IMR-90 (cell line): ENCODE measurements around the gene SEL1L. TPM values are rescaled to one million over a fixed set of nuclear protein-coding genes. Genes with fewer than 3 reads are reported as not detected.

Experiments
- ATAC-seq: fragments of 200-7000 bp; cut with Tn5 transposase; 2 replicates; pipeline ENCODE4 v1.9.1; 2020; ENCODE audit warnings: low read depth, mild to moderate bottlenecking, moderate library complexity
- BruUV-seq: library from RNA; stranded (reverse); fragments of 400-500 nt; replicated peaks from 2 replicates; lab custom pipeline; 2021; lab: Mats Ljungman, UMichigan
- CTCF ChIA-PET: fragments of 300-600 bp; formaldehyde crosslinking; extraction: SDS; loops from one replicate; lab custom pipeline; 2021; ENCODE audit warnings: antibody characterized with exemption; lab: Yijun Ruan, JAX
- POLR2A ChIA-PET: fragments of 300-600 bp; sonication (Branson Sonifier 250); formaldehyde crosslinking; loops from one replicate; lab custom pipeline; 2022; ENCODE audit warnings: antibody characterized with exemption; ENCODE audit not compliant: unreplicated experiment; lab: Charles Lee
- DNase-seq: peaks from one replicate; pipeline ENCODE4 v3.0.0; 2013
- H2AFZ ChIP-seq: replicated peaks from 2 replicates; pipeline ENCODE3; 2013; ENCODE audit warnings: low read length, mild to moderate bottlenecking; ENCODE audit not compliant: poor library complexity
- H2AK5ac ChIP-seq: 2 replicates; pipeline ENCODE4 v1.6.1; 2013; ENCODE audit warnings: low read depth, low read length, inconsistent platforms
- H2AK9ac ChIP-seq: replicated peaks from 2 replicates; pipeline ENCODE3; 2013; ENCODE audit warnings: mild to moderate bottlenecking, low read depth, low read length, moderate library complexity; ENCODE audit not compliant: poor library complexity
- H2BK120ac ChIP-seq: 2 replicates; pipeline ENCODE4 v1.6.1; 2013; ENCODE audit warnings: low read depth, low read length, inconsistent platforms
- H2BK15ac ChIP-seq: 3 replicates; pipeline ENCODE4 v1.6.1; 2013; ENCODE audit warnings: low read depth, low read length, inconsistent platforms
- H2BK20ac ChIP-seq: 2 replicates; pipeline ENCODE4 v1.6.1; 2013; ENCODE audit warnings: low read depth, mild to moderate bottlenecking, inconsistent platforms, low read length, moderate library complexity
- H2BK5ac ChIP-seq: 2 replicates; pipeline ENCODE4 v1.6.1; 2013; ENCODE audit warnings: mild to moderate bottlenecking, low read depth, low read length, inconsistent platforms; ENCODE audit not compliant: poor library complexity, severe bottlenecking
- H3K14ac ChIP-seq: replicated peaks from 2 replicates; pipeline ENCODE4 v1.6.1; 2013; ENCODE audit warnings: low read depth, low read length, inconsistent platforms
- H3K18ac ChIP-seq: 2 replicates; pipeline ENCODE4 v1.6.1; 2013; ENCODE audit warnings: low read depth, low read length, control low read depth
- H3K23ac ChIP-seq: 2 replicates; pipeline ENCODE4 v1.6.1; 2013; ENCODE audit warnings: low read depth, low read length, inconsistent platforms
- H3K27ac ChIP-seq: 2 replicates; pipeline ENCODE4 v1.5.1; 2013; ENCODE audit warnings: mild to moderate bottlenecking, control low read depth, low read length; ENCODE audit not compliant: insufficient read depth
- H3K27me3 ChIP-seq: 2 replicates; pipeline ENCODE4 v1.6.1; 2013; ENCODE audit warnings: low read length; ENCODE audit not compliant: control insufficient read depth, insufficient read depth
- H3K36me3 ChIP-seq: 2 replicates; pipeline ENCODE4 v1.6.1; 2013; ENCODE audit warnings: low read length, mixed read lengths; ENCODE audit not compliant: control insufficient read depth, insufficient read depth
- H3K4ac ChIP-seq: 2 replicates; pipeline ENCODE4 v1.6.1; 2013; ENCODE audit warnings: low read depth, low read length, inconsistent platforms
- H3K4me1 ChIP-seq: 2 replicates; pipeline ENCODE4 v1.6.1; 2013; ENCODE audit warnings: low read length, mixed read lengths; ENCODE audit not compliant: control insufficient read depth, insufficient read depth
- H3K4me2 ChIP-seq: 2 replicates; pipeline ENCODE4 v1.6.1; 2013; ENCODE audit warnings: low read depth, mild to moderate bottlenecking, control low read depth, low read length, moderate library complexity
- H3K4me3 ChIP-seq: 2 replicates; pipeline ENCODE4 v1.5.1; 2013; ENCODE audit warnings: low read depth, mild to moderate bottlenecking, control low read depth, low read length, moderate library complexity; ENCODE audit not compliant: insufficient read depth
- H3K56ac ChIP-seq: 2 replicates; pipeline ENCODE4 v1.6.1; 2013; ENCODE audit warnings: low read length, inconsistent platforms; ENCODE audit not compliant: insufficient read depth; ENCODE audit errors: extremely low read depth
- H3K79me1 ChIP-seq, 2 experiments: 2 replicates each; pipeline ENCODE4 v1.6.1; 2013; ENCODE audit warnings: low read length in 2 of 2, inconsistent platforms in 1 of 2, low read depth in 1 of 2
- H3K9ac ChIP-seq: 2 replicates; pipeline ENCODE4 v1.6.1; 2013; ENCODE audit warnings: low read depth, low read length, control low read depth
- H3K9me1 ChIP-seq: 2 replicates; pipeline ENCODE4 v1.6.1; 2013; ENCODE audit warnings: low read length, inconsistent platforms; ENCODE audit not compliant: insufficient read depth
- H3K9me3 ChIP-seq: 2 replicates; pipeline ENCODE4 v1.6.1; 2013; ENCODE audit warnings: low read length; ENCODE audit not compliant: control insufficient read depth, insufficient read depth
- H4K20me1 ChIP-seq: 2 replicates; pipeline ENCODE4 v1.6.1; 2013; ENCODE audit warnings: low read length, inconsistent platforms; ENCODE audit not compliant: insufficient read depth
- H4K5ac ChIP-seq: 2 replicates; pipeline ENCODE4 v1.6.1; 2013; ENCODE audit warnings: mild to moderate bottlenecking, low read depth, low read length, control low read depth
- H4K8ac ChIP-seq, 2 experiments: 2 replicates each; pipeline ENCODE4 v1.6.1; 2013; ENCODE audit warnings: low read depth in 2 of 2, low read length in 2 of 2, control low read depth in 1 of 2, inconsistent platforms in 1 of 2
- H4K91ac ChIP-seq: 2 replicates; pipeline ENCODE4 v1.6.1; 2013; ENCODE audit warnings: low read depth, low read length, inconsistent platforms; ENCODE audit not compliant: insufficient read depth
- BHLHE40 ChIP-seq: fragments of 150-350 bp; IDR thresholded peaks from 2 replicates; pipeline ENCODE4 v1.6.1; 2016; ENCODE audit warnings: mild to moderate bottlenecking, low read depth, low read length
- CEBPB ChIP-seq: IDR thresholded peaks from 2 replicates; pipeline ENCODE4 v1.6.1; 2012; ENCODE audit warnings: low read depth, low read length, improper control_type of control experiment
- CHD1 ChIP-seq: IDR thresholded peaks from 2 replicates; pipeline ENCODE4 v1.6.1; 2012; ENCODE audit warnings: low read depth, low read length, improper control_type of control experiment
- FOS ChIP-seq: fragments of 150-350 bp; IDR thresholded peaks from 2 replicates; pipeline ENCODE4 v1.6.1; 2016; ENCODE audit warnings: low read depth, low read length
- MAFK ChIP-seq: IDR thresholded peaks from 2 replicates; pipeline ENCODE4 v1.6.1; 2012; ENCODE audit warnings: low read depth, low read length, improper control_type of control experiment
- MAZ ChIP-seq: IDR thresholded peaks from 2 replicates; pipeline ENCODE4 v1.6.1; 2012; ENCODE audit warnings: low read depth, mild to moderate bottlenecking, low read length, improper control_type of control experiment, moderate library complexity, borderline replicate concordance
- MXI1 ChIP-seq: IDR thresholded peaks from 2 replicates; pipeline ENCODE4 v1.6.1; 2012; ENCODE audit warnings: low read depth, mild to moderate bottlenecking, low read length, moderate library complexity, borderline replicate concordance
- NFE2L2 ChIP-seq: fragments of 150-350 bp; IDR thresholded peaks from 2 replicates; pipeline ENCODE4 v1.6.1; 2016; ENCODE audit warnings: low read depth, mild to moderate bottlenecking, low read length
- POLR2A ChIP-seq: IDR thresholded peaks from 2 replicates; pipeline ENCODE4 v1.6.1; 2012; ENCODE audit warnings: mild to moderate bottlenecking, low read depth, low read length
- RAD21 ChIP-seq: IDR thresholded peaks from 2 replicates; pipeline ENCODE4 v1.6.1; 2012; ENCODE audit warnings: low read length, improper control_type of control experiment
- RCOR1 ChIP-seq: IDR thresholded peaks from 2 replicates; pipeline ENCODE4 v1.6.1; 2012; ENCODE audit warnings: mild to moderate bottlenecking, low read length, improper control_type of control experiment; ENCODE audit not compliant: insufficient replicate concordance
- RFX5 ChIP-seq: IDR thresholded peaks from 2 replicates; pipeline ENCODE4 v1.8.0; 2012; ENCODE audit warnings: low read depth, mild to moderate bottlenecking, low read length, moderate library complexity
- SMC3 ChIP-seq: fragments of 150-350 bp; IDR thresholded peaks from 2 replicates; pipeline ENCODE4 v1.6.1; 2016; ENCODE audit warnings: low read depth, mild to moderate bottlenecking, antibody characterized with exemption, low read length, moderate library complexity
- WGBS, 2 experiments: methylation state at CpG; one replicate each; pipeline versions ENCODE4 v1.1.5 to v1.1.7; 2013; ENCODE audit warnings: missing lambda C conversion rate in 2 of 2; ENCODE audit not compliant: insufficient read length in 1 of 2; ENCODE audit errors: extremely low coverage in 2 of 2; 5-methylcytosine and 5-hydroxymethylcytosine counted together
- dilution Hi-C: fragments of 300-500 bp; cut with HindIII; formaldehyde crosslinking; loops from one replicate; pipeline ENCODE4 v1.14.3; 2018; ENCODE audit warnings: low sequenced_read_pairs; ENCODE audit not compliant: unreplicated experiment
- in situ Hi-C: fragments of 300-500 bp; cut with MboI; formaldehyde crosslinking; loops from 3 replicates; pipeline ENCODE4 v1.14.3; 2019; ENCODE audit warnings: low sequenced_read_pairs, inconsistent platforms, mixed read lengths
- intact Hi-C: fragments of 100-400 bp; cut with micrococcal nuclease; formaldehyde crosslinking; loops from 2 replicates; pipeline ENCODE4 v1.10.0; 2022
- polyA plus RNA-seq, 3 experiments: library from polyadenylated mRNA; depleted of rRNA; stranded (reverse); fragments of >200 nt; gene quantifications; 2 replicates each; pipeline ENCODE4 v1.2.3, GENCODE V29; 2012; ENCODE audit warnings: low replicate concordance in 1 of 3
- total RNA-seq: library from RNA; depleted of rRNA; stranded (reverse); fragments of >200 nt; gene quantifications from 2 replicates; pipeline ENCODE4 v1.2.3, GENCODE V29; 2012
- TF ChIP-seq, protein P1 (sequence below): fragments of 150-350 bp; IDR thresholded peaks from 2 replicates; pipeline ENCODE4 v1.6.1; 2016; ENCODE audit warnings: low read depth, mild to moderate bottlenecking, low read length, moderate library complexity, borderline replicate concordance
- TF ChIP-seq, protein P2 (sequence below): conservative IDR thresholded peaks from 2 replicates; pipeline ENCODE4 v1.5.1; 2012; ENCODE audit warnings: mild to moderate bottlenecking, low read depth, low read length, improper control_type of control experiment

The SEL1L gene
- total and polyA plus RNA-seq, 2 of the 4 experiments (the other 2 are of a cell fraction) = 21.0 to 62.4 TPM

DNA sequence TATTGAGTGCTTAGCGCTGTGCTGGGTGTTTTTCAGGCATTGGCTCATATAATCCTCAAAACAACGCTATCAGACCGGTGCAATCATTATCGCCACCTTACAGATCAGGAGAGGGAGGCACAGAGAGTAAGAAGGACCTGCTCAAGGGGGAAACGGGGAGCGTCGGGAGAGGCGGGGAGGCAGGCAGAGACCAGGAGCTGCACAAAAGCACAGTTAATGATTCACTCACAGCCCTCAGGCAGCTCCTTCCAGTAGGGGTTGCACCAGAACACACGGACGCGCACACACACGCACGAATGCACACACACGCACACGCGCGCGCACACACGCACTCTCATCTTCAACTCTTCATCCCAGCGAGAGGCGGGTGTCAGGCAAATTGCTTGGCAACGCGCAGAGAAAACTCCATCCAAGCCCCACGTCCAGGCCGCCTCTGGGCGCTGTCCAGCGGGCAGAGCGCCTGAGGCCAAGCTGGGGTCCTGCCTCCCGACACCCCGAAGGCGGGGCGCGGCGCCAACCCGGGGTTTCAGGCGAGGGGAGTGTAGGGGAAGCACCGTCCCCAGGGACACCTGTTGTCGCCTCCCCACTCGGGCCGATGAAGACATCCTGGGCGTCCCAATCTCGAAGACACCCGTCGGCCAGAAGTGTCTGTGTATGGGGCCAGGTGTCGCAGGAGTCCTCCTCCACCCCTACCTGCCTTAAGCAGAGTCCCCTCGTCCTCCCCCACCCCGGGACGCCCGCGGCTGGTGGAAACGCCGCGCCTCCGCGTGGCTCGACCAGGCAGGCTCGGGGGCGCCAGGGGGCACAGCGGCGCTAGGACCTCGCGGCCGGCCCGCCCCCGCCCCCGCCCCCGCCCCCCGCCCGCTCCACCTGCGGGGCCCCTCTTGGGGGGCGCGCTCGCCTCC is 98.0 kb downstream of the SEL1L start (continued):
- TF ChIP-seq RFX5 = no peak

DNA sequence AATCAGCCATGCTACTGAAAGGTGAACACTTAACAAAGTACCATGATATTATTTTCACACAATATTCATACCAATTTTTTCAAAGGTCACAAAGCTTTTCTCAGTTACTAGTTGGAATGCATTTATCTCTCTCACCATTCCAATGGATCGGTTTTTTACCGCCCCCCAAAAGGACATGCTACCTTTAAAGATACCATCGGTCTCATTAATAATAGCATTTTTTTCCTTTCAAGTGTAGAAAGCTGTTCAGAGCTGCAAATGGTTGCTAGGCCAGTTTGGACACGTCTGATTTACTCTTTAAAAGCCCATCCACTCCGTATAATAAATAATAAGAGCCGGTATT is 98.6 kb downstream of the SEL1L start:
- Histone ChIP-seq H4K20me1 (no peaks in the 10 kb centered on the region), H3K18ac (no peak overlapping the region), H2BK120ac (no peak overlapping the region), H2BK20ac (no peak overlapping the region), H3K56ac (no peak overlapping the region), H3K23ac (no peak overlapping the region), H2BK5ac (no peak overlapping the region), H3K36me3 (no peaks in the 10 kb centered on the region), H3K9me3 (no peaks in the 10 kb centered on the region), H2AFZ (no peak overlapping the region), H2AK5ac (no peak overlapping the region), H3K9me1 (no peaks in the 10 kb centered on the region), H3K4me3 (no peak overlapping the region), H3K14ac (no peak overlapping the region), H3K9ac (no peak overlapping the region), H4K91ac (no peak overlapping the region), H3K4me2 (no peak overlapping the region), H4K8ac (no peak overlapping the region), H3K27me3 (peaks cover 46% of the 10 kb centered on the region), H3K27ac (no peak overlapping the region), H3K4me1 (no peaks in the 10 kb centered on the region; the same call in 1 of the 2 replicates), H4K5ac (no peak overlapping the region), H2AK9ac (no peak overlapping the region), H3K4ac (no peak overlapping the region), H3K79me1 (no peaks in the 10 kb centered on the region), H2BK15ac (no peak overlapping the region)
- in situ Hi-C loops = no loop called here
- ChIA-PET POLR2A (no interaction called here), CTCF (no interaction called here)
- WGBS, 2 experiments = no CpG with 5 or more reads among the region's 6 CpGs
- no TSS peak for BruUV-seq
- dilution Hi-C loops = no loop called here
- ATAC-seq (no peak), DNase-seq (no peak)
- intact Hi-C loops = no loop called here
- TF ChIP-seq, protein P1, sequence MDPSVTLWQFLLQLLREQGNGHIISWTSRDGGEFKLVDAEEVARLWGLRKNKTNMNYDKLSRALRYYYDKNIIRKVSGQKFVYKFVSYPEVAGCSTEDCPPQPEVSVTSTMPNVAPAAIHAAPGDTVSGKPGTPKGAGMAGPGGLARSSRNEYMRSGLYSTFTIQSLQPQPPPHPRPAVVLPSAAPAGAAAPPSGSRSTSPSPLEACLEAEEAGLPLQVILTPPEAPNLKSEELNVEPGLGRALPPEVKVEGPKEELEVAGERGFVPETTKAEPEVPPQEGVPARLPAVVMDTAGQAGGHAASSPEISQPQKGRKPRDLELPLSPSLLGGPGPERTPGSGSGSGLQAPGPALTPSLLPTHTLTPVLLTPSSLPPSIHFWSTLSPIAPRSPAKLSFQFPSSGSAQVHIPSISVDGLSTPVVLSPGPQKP = no peak
- TF ChIP-seq NFE2L2 = no peak
- TF ChIP-seq POLR2A = no peak
- TF ChIP-seq MXI1 = no peak
- no peak for TF ChIP-seq BHLHE40
- TF ChIP-seq RCOR1 = no peak
- TF ChIP-seq CEBPB = no peak
- TF ChIP-seq MAFK = no peak
- TF ChIP-seq, protein P2, sequence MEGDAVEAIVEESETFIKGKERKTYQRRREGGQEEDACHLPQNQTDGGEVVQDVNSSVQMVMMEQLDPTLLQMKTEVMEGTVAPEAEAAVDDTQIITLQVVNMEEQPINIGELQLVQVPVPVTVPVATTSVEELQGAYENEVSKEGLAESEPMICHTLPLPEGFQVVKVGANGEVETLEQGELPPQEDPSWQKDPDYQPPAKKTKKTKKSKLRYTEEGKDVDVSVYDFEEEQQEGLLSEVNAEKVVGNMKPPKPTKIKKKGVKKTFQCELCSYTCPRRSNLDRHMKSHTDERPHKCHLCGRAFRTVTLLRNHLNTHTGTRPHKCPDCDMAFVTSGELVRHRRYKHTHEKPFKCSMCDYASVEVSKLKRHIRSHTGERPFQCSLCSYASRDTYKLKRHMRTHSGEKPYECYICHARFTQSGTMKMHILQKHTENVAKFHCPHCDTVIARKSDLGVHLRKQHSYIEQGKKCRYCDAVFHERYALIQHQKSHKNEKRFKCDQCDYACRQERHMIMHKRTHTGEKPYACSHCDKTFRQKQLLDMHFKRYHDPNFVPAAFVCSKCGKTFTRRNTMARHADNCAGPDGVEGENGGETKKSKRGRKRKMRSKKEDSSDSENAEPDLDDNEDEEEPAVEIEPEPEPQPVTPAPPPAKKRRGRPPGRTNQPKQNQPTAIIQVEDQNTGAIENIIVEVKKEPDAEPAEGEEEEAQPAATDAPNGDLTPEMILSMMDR = no peak
- TF ChIP-seq SMC3 = no peak
- TF ChIP-seq CHD1 = no peak
- TF ChIP-seq FOS = no peak
- no peak for TF ChIP-seq MAZ
- TF ChIP-seq RAD21 = no peak
